H1 (cell line): ENCODE measurements around the gene PDCD7. TPM values are rescaled to one million over a fixed set of nuclear protein-coding genes. Genes with fewer than 3 reads are reported as not detected.

Source experiments
- BACH1 ChIP-seq: IDR thresholded peaks from 2 replicates; pipeline ENCODE4 v1.6.1; 2012; ENCODE audit warnings: low read length, improper control_type of control experiment
- BRCA1 ChIP-seq: IDR thresholded peaks from 2 replicates; pipeline ENCODE4 v1.6.1; 2012; ENCODE audit warnings: low read depth, low read length, improper control_type of control experiment
- CBX8 ChIP-seq: fragments of 300-800, 300-1000 bp; sonication (generic); IDR thresholded peaks from 2 replicates; pipeline ENCODE4 v1.7.1; 2016; ENCODE audit warnings: low read depth, low read length, borderline replicate concordance
- CHD1 ChIP-seq: IDR thresholded peaks from 2 replicates; pipeline ENCODE4 v1.6.1; 2012; ENCODE audit warnings: low read depth, low read length, improper control_type of control experiment
- CHD2 ChIP-seq: IDR thresholded peaks from 2 replicates; pipeline ENCODE4 v1.6.1; 2012; ENCODE audit warnings: low read length, improper control_type of control experiment
- CREB1 ChIP-seq: IDR thresholded peaks from 2 replicates; pipeline ENCODE4 v1.6.1; 2012; ENCODE audit warnings: inconsistent platforms
- CTBP2 ChIP-seq: IDR thresholded peaks from 2 replicates; pipeline ENCODE4 v1.7.0; 2011; ENCODE audit warnings: borderline replicate concordance, mild to moderate bottlenecking, moderate library complexity, mixed read lengths, low read length; ENCODE audit not compliant: insufficient read depth, insufficient read length
- EZH2 ChIP-seq: fragments of 200-600 bp; sonication (generic); IDR thresholded peaks from 2 replicates; pipeline ENCODE4 v1.7.1; 2012; ENCODE audit warnings: low read depth, mild to moderate bottlenecking, moderate library complexity, low read length, inconsistent platforms; ENCODE audit not compliant: severe bottlenecking
- HDAC2 ChIP-seq, 2 experiments: fragments of 300-600 bp in 1 of 2; sonication (generic) in 1 of 2; IDR thresholded peaks; 2 replicates each; pipeline ENCODE4 v1.6.1; 2011 to 2012; ENCODE audit warnings: low read depth in 2 of 2, low read length in 2 of 2, mild to moderate bottlenecking in 2 of 2, moderate library complexity in 2 of 2, borderline replicate concordance in 1 of 2, inconsistent platforms in 1 of 2
- HDAC6 ChIP-seq: IDR thresholded peaks from one replicate; pipeline ENCODE4 v1.7.1; 2012; ENCODE audit warnings: low read depth, mild to moderate bottlenecking, inconsistent platforms, low read length, moderate library complexity
- JUN ChIP-seq: IDR thresholded peaks from 2 replicates; pipeline ENCODE4 v1.6.1; 2011; ENCODE audit warnings: low read depth, mild to moderate bottlenecking, improper control_type of control experiment, low read length
- KDM1A ChIP-seq: fragments of 200-600, 300-600 bp; sonication (generic); IDR thresholded peaks from 2 replicates; pipeline ENCODE4 v1.7.1; 2016; ENCODE audit warnings: mild to moderate bottlenecking, low read length, borderline replicate concordance
- KDM5A ChIP-seq: fragments of 200-600 bp; IDR thresholded peaks from 2 replicates; pipeline ENCODE4 v1.7.1; 2012; ENCODE audit warnings: mild to moderate bottlenecking, low read length, inconsistent platforms, mixed read lengths
- NRF1 ChIP-seq: IDR thresholded peaks from 2 replicates; pipeline ENCODE4 v1.6.1; 2011; ENCODE audit warnings: mild to moderate bottlenecking, low read depth, low read length, improper control_type of control experiment
- PHF8 ChIP-seq: fragments of 200-600 bp; sonication (generic); conservative IDR thresholded peaks from 2 replicates; pipeline ENCODE4 v1.7.1; 2012; ENCODE audit warnings: low read depth, mild to moderate bottlenecking, inconsistent platforms, low read length, moderate library complexity
- POLR2AphosphoS5 ChIP-seq: IDR thresholded peaks from 2 replicates; pipeline ENCODE4 v1.6.1; 2011; ENCODE audit warnings: low read depth, low read length
- SAP30 ChIP-seq: fragments of 300-600 bp; sonication (generic); IDR thresholded peaks from 2 replicates; pipeline ENCODE4 v1.7.1; 2012; ENCODE audit warnings: low read length, moderate library complexity, mild to moderate bottlenecking, inconsistent platforms; ENCODE audit not compliant: insufficient read depth, insufficient replicate concordance
- SIRT6 ChIP-seq: IDR thresholded peaks from one replicate; pipeline ENCODE4 v1.7.1; 2012; ENCODE audit warnings: low read length, inconsistent platforms
- SP1 ChIP-seq: IDR thresholded peaks from 2 replicates; pipeline ENCODE4 v1.6.1; 2011; ENCODE audit warnings: low read depth, low read length
- SP2 ChIP-seq: IDR thresholded peaks from 2 replicates; pipeline ENCODE4 v1.6.1; 2012; ENCODE audit warnings: mild to moderate bottlenecking, low read length, inconsistent platforms
- TAF1 ChIP-seq: IDR thresholded peaks from 2 replicates; pipeline ENCODE4 v1.6.1; 2011; ENCODE audit warnings: mild to moderate bottlenecking, low read depth, low read length
- USF2 ChIP-seq: IDR thresholded peaks from 2 replicates; pipeline ENCODE4 v1.6.1; 2011; ENCODE audit warnings: low read length, improper control_type of control experiment
- YY1 ChIP-seq: IDR thresholded peaks from 2 replicates; pipeline ENCODE4 v1.6.1; 2011; ENCODE audit warnings: low read depth, mild to moderate bottlenecking, low read length
- polyA plus RNA-seq, 7 experiments: library from polyadenylated mRNA; depleted of rRNA in 3 of 7; stranded (reverse) in 5 of 7; unstranded in 2 of 7; fragments of >200 nt in 5 of 7; fragments of 200-250 nt in 2 of 7; gene quantifications; 1 replicate in 5 of 7; 2 replicates in 1 of 7; 4 replicates in 1 of 7; pipeline versions ENCODE4 v1.2.1 to v1.2.3, GENCODE V29; 2011 to 2013; ENCODE audit warnings: missing spikeins in 2 of 7, mixed read lengths in 2 of 7
- total RNA-seq: library from RNA; stranded (reverse); fragmentation: NEBNext Ultra II Directional; extraction: Animal tissue kit (Norgen Biotek cat#: 25700); gene quantifications from 2 replicates; pipeline ENCODE4 v1.2.1, GENCODE V29; 2021
- TF ChIP-seq, protein P1 (sequence below): IDR thresholded peaks from 2 replicates; pipeline ENCODE4 v1.6.1; 2012; ENCODE audit warnings: inconsistent platforms

Gene PDCD7
- total and polyA plus RNA-seq, 2 of the 8 experiments (the other 6 are each of a cell fraction or from before 2014, with no cell fraction given) = 11.5 to 25.6 TPM

- peak; percentile 18; the same call in 1 of the 2 replicates for TF ChIP-seq PHF8
- no peak for TF ChIP-seq NRF1
- TF ChIP-seq EZH2 = peak; percentile 38
- TF ChIP-seq HDAC2 (IDR thresholded peaks at IDR 0.05; ENCODE audit: borderline replicate concordance in 1 of 2, low read depth in 2 of 2, low read length in 2 of 2) = no peak
- no peak for TF ChIP-seq USF2
- no peak for TF ChIP-seq SP1
- no peak for TF ChIP-seq CHD2
- no peak for TF ChIP-seq YY1
- TF ChIP-seq SAP30 = no peak
- TF ChIP-seq SP2 = no peak
- TF ChIP-seq KDM5A = no peak
- TF ChIP-seq SIRT6 = no peak
- 0 out of 2 replicates have a peak, but pooled peaks have one; percentile 10 for TF ChIP-seq TAF1
- no peak for TF ChIP-seq KDM1A
- TF ChIP-seq JUN = no peak
- TF ChIP-seq CBX8 = no peak
- no peak for TF ChIP-seq BACH1
- no peak for TF ChIP-seq CHD1
- no peak for TF ChIP-seq CREB1
- no peak for TF ChIP-seq HDAC6
- no peak for TF ChIP-seq POLR2AphosphoS5
- TF ChIP-seq, protein P1, sequence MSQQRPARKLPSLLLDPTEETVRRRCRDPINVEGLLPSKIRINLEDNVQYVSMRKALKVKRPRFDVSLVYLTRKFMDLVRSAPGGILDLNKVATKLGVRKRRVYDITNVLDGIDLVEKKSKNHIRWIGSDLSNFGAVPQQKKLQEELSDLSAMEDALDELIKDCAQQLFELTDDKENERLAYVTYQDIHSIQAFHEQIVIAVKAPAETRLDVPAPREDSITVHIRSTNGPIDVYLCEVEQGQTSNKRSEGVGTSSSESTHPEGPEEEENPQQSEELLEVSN = no peak
- no peak for TF ChIP-seq BRCA1
- no peak for TF ChIP-seq CTBP2
Observed at GRCh38 chr15:65101891-65102708, 31.5 kb downstream of the PDCD7 start (continued).
